ENCODE results near the gene FAM20C.
"Not testable (repeated sequence)": the region's sequence is repeated elsewhere in the genome, so short reads cannot be mapped to it uniquely, and the experiment has no call there.

FAM20C gene

DNA sequence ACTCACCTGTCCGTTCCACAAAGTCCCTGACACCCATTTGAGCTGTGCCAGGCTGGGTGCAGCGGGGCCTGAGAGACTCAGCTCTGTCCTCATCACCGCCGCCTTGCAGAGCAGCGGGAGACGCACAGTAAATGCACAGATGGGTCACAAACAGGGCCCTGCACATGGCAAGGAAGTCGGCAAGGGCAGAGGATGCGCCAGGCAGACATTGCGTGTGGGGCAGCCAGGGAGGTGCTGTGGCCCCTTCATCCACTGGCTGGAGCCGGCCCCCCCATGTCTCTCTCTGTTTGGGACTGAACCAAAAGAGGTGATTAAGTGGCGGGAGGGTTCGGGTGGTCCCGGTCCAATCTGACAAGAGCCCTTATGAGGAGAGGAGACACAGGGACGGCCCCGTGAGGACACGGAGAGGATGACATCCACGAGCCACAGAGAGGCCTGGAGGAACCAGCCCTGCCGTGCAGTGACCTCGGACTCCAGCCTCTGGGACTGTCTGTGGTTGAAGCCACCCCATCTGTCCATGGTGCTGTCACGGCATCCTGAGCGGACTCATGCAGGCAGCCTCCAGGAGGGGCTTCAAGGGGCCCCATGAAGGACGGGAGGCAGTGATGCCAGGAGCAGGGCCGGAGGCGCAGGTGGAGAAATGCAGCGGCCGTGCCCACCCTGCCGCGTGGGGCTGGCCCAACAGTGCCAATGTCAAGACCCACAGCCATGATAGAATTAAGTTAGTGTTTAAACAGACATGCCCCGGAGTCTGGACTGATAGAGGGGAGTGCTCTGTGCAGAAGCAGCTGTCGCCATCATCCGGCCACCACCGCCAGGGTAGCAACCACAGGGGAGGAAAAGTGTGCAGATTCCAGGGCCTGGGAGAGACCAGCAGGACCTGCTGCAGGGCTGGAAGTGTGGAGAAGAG lies 69.2 kb downstream of the FAM20C start:
- DNase-seq = no peak

DNA sequence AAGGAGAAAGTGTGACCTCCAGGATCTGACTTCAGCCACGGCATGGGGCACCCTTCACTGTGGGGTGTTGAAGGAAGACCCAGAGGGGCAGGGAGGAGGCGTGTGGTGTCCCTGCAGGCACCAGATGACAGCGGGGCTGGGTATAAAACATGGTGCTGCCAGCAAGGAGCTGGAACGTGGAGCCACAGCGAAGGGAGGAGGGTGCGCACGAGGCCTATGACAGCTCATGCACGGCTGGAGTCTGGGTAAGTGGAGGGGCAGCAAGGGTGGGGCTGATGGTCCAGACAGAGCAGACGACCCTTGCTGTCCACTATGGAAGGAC lies 69.8 kb downstream of the FAM20C start:
- no peak for DNase-seq

DNA sequence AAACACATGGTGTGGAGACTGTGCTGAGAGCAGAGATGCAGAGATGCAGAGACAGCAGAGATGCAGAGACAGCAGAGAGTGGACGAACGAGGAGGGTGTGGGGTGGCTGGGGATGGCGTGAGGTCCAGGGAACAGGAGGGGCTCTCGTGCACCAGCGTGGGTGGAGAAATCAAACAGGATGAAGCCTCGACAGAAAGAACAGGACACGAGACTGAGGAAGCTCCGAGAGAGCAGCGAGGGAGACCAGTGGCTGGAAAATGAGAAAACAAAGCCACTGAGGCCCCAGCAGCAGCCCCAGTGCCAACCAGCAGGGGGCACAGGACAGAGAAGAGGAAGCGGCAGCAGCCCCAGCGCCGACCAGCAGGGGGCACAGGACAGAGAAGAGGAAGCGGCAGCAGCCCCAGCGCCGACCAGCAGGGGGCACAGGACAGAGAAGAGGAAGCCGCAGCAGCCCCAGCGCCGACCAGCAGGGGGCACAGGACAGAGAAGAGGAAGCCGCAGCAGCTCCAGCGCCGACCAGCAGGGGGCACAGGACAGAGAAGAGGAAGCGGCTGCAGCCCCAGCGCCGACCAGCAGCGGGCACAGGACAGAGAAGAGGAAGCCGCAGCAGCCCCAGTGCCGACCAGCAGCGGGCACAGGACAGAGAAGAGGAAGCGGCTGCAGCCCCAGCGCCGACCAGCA lies 70.4 kb downstream of the FAM20C start:
- not testable (repeated sequence) for DNase-seq

DNA sequence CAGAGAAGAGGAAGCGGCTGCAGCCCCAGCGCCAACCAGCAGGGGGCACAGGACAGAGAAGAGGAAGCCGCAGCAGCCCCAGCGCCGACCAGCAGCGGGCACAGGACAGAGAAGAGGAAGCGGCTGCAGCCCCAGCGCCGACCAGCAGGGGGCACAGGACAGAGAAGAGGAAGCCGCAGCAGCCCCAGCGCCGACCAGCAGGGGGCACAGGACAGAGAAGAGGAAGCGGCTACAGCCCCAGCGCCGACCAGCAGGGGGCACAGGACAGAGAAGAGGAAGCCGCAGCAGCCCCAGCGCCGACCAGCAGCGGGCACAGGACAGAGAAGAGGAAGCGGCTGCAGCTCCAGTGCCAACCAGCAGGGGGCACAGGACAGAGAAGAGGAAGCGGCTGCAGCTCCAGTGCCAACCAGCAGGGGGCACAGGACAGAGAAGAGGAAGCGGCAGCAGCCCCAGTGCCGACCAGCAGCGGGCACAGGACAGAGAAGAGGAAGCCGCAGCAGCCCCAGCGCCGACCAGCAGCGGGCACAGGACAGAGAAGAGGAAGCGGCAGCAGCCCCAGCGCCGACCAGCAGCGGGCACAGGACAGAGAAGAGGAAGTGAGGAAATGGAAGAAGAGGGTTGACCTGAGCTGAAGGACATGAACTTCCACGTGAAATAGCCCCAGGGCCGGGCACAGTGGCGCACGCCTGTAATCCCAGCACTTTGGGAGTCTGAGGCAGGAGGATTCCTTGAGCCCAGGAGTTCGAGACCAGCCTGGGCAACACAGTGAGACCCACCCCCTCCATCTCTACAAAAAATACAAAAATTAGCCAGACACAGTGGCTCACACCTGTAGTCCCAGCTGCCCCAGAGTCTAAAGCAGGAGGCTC lies 71.3 kb downstream of the FAM20C start:
- not testable (repeated sequence) for DNase-seq

DNA sequence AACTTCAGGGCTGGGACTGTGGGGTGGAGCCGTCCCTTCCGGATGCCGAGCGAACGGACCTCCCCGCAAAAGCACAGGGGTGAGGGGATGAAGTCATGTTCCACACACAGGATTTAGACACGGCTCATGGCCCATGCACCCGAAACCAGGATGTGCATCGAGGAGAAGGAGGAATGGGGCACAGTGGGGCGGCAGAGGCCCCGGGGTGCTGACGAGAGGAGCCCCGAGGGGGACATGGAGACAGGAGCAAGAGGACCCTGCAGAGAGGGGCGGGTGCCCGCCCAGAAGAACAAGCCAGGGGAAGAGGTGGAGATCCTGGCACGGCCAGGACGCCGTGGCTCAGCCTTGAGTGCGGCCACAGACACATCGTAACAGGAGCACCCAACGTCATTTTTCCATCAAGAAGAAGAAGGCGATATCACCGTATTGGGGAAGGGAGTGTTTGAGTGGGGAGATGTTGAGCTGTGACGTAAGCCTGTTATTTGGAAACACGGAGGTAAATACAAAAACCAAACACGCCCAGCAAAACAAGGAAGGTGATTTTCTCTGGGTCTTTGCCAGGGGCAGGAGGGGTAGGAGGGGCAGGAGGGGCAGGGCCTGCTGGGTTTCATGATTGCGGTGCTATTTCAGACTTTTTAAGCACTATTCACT lies 72.3 kb downstream of the FAM20C start:
- no peak for DNase-seq

DNA sequence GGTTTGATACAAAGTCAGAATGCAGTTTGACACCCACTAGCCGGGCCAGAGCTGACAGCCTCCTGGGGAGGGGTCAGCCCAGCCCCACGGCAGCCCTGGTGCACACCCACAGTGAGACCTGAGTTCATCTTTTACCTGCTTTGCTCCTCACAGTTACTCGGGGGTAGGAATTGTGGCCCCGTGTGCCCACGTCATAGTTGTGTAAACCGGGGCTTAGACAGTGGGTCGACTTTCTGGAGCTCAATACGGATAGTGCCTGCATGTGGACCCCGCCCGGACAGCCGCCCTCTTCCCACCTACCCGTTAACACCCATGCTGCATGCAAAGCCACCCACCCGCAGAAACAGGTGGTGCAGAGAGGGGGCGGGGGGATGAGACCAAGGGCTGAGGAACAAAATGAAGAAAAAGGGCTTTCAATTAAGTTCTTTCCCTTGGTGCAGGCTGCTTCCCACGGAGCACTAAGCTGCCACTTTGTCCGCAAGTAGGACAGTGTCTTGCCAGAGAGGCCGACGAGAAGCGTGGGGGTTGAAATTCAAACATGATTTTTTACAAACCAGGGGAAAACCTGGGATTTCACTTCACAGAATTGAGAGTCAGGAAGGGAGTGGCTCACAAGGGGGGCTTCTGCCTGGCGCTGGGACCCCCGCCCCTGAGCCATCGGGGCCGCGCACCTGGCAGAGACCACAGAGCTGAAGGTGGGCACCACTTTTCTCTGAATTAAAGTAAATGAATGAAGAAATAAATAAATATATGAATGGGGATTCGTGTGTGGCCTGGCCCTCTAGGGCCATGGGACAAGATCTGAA lies 73.0 kb downstream of the FAM20C start:
- DNase-seq = no peak

DNA sequence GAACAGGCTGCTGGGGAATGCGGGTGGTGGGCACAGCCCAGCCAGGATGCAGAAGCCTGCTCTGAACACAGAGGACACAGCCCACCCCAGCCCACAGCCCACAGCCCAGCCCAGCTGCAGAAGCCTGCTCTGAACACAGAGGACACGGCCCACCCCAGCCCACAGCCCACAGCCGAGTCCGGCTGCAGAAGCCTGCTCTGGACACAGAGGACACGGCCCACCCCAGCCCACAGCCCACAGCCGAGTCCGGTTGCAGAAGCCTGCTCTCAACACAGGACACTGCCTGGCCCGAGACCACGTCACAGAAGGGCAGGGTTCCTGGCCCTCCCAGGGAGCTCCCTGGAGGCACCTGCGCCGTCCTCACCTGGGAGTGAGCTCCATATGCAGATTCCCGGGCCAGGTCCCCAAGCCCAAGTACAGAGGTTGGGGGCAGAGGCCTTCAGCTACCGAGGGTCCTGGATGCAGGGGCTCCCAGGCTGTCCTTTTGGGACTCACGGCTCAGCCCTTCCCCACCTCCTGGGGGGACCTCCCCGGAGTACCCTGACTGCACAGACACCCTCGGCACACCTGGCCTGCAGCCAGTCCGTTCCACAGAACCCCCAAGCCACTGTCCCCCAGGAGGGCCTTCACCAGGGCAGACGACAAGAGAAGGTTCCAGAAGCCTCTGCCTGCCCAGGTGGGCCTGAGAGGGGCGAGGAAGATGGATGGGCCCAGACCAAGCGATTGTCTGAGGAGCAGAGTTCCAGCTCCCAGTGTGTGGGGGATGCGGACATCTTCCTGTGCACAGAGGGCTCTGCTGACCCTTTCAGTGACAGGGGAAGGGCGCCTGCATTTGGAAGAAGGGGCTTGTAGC lies 73.9 kb downstream of the FAM20C start:
- DNase-seq = no peak

DNA sequence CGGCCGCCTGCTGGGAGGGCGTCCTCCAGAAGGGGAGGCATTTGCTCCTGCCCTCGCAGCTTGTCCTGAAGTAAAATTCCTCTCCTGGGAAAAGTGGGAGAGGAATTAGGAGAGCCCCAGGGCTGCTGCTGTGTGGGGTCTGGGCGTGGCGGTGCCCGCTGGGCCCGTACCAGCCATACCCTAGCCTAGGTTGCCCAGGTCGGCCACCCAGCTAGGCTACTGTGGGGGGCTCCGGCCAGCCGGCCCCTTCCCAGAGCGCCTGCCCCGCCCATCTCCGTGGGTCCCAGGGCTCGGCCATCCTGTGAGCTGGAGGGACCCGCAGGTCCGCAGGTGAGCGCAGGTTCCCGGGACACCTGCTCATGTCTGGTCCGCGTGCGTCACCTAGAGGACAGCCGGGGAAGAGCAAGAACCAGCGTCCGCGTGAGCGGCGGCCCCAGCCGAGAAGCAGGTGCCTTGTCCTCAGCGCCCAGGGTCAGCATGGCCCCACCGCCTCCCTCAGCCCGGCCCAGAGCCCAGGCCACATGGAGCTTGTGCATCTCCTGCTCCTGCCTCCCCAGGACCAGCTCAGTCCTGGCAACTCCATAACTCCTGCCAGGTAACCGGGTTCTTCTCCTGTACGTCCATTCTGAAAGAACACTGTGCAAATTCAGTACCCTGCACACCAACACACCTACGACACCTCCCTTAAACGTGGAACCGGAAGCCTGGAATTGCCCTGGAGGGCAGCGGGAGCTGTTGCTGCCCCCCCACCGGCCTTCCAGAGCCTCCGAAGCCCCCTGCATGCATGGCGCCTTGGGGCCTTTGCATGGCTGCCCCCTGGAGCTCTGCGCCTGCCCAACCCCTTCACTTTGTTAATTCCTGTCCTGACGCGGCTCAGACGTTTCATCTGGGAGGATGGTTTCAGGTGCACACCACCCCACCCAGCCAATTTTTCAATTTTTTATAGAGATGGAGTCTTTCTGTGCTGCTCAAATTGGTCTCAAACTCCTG lies 74.8 kb downstream of the FAM20C start:
- no peak for DNase-seq

DNA sequence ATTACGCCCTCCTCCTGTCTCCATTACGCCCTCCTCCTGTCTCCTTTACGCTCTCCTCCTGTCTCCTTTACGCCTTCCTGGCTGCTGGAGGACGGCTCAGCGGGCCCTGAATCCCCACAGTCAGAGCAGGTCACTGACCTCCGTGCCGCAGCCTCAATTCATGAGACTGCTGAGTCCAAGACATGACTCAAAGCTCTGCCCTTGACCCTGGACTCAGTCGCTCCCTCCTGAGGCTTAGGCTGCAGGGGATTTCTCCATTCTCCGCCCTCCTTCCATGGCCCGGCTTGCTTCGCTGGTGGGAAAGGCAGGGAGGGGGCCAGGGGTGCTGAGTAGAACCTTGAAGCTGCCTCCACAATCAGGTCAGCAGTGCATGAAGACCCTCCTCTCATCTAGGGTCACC lies 76.6 kb downstream of the FAM20C start:
- no peak for DNase-seq

DNA sequence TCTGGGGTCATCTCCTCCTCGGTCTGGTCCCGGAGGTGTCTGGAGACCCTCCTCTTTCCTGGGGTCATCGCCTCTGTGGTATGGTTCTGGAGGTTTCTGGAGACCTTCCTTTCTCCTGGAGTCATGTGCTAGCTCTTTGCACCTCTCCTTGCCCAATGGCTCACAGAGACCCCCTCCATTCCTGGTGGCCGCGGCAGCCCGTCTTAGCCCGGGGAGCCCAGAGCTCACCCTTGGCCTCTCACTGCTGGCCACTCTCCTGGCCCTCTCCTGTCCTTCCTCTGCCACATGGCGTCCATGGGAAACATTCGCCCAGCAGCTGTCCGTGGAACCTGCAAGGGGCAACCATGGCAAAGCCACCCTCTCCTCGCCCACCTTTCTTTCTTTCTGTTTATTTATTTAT lies 77.3 kb downstream of the FAM20C start:
- no peak for DNase-seq

DNA sequence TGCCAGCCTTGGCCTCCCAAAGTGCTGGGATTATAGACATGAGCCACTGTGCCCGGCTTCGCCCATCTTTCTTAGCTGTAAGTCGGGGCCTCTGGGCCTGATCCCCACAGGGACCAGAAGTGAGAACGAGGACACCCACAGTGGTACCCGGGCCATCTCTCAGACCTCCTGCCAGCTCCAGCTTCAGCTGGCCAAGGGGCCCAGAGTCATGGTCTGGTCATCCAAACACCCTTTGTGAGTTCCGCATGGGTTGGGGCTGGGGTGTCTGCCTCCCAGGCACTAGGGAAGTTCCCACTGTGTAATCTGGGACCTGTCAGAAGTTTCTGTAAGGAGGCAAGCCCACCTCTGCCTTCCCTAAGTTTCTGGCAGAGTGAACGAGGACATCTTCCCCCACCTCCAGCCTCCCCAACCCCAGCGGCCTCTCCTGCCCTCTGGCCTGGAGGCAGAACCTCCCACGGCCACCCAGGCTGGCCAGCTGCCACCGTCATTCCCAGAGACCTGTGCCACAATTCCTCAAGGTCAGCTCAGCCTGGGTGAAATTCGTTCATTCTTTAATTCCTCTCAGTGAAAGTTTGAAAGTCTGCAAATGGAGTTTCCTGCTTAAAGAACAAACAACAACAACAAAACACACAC lies 78.1 kb downstream of the FAM20C start:
- DNase-seq = no peak

DNA sequence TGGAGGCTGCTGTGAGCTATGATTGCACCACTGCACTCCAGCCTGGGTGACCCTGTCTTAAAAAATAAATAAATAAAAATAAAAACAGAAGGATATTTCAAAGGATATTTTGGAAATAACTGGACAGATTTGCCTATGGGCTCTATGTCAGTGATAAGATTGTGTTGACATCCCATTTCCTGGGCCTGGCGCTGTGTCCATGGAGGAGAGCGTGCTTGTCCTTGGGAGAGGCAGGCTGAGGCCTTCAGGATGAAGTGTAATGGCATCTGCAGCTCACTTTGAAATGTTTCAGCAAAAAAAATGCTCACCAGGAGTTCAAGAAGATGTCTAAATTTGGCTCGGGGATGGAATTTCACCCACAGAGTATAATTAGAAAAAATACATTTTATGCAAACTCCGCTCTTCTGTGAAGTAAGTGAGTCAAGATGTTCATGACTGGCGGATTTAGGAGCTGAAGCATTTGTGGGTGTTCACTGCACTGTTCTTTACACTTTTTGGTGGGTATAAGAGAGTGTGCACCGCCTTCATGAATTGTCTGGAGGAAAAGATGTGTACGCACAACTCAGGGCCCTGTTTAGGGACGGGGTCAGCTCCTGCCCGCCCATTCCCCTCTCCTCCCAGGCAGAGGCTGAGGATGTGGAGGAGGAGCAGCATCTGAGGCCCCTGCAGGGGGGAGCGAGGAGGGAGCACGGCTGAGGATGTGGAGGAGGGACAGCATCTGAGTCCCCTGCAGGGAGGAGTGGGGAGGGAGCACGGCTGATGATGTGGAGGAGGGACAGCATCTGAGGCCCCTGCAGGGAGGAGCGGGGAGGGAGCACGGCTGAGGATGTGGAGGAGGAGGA lies 79.1 kb downstream of the FAM20C start:
- DNase-seq = no peak

DNA sequence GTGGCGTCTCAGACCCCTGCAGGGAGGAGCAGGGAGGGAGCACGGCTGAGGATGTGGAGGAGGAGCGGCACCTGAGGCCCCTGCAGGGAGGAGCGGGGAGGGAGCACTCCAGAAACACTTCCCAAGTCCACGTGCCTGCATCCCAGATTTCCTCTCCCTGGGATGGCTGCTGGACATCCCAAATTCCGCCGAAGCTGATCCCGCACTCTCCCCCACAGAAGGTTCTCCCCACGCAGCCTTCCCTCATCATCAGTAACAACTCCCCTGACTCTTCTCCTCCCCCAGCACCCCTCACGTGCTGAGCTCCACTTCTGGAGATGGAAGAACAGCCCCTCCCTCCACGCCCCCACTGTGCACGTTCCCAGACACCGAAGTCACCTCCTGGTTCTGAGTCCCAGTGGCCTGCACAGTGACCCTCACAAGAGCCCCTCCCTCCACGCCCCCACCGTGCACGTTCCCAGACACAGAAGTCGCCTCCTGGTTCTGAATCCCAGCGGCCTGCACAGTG lies 79.8 kb downstream of the FAM20C start:
- no peak for DNase-seq

DNA sequence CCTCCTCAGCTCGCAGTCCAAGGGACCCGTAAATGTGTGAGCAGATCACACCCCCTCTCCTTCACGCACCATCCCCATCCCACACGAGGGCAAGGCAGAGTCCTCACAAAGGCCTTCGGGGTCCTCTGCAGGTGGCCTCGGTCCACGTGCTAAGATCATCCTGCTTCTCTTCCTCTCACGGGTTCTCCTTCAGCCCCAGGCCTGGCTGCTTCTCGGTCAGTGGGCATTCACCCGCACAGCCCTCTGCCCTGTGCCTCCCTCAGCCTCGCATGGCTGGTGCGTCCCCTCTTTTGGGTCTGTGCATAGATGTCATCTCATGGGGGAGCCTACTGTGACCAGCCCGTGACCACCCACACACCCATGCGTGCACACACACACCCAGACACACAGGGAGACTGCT lies 80.3 kb downstream of the FAM20C start:
- DNase-seq = no peak

DNA sequence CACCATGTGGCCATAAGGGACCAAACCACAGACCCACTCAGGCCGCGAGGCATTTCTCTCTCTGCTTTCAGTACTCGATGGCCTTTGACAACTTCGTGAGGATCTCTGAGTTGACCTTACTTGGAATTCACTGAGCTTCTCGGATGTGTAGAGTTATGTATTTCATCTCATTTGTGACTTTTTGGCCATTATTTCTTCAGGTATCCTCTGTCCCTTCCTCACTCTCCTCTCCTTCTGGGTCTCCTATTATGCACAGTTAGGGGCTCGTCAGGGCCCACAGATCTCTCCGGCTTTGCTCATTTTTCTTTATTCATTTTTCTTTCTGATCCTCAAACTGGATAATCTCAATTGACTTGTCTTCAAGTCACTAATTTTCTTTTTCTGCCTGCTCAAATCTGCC lies 81.0 kb downstream of the FAM20C start:
- DNase-seq = no peak

DNA sequence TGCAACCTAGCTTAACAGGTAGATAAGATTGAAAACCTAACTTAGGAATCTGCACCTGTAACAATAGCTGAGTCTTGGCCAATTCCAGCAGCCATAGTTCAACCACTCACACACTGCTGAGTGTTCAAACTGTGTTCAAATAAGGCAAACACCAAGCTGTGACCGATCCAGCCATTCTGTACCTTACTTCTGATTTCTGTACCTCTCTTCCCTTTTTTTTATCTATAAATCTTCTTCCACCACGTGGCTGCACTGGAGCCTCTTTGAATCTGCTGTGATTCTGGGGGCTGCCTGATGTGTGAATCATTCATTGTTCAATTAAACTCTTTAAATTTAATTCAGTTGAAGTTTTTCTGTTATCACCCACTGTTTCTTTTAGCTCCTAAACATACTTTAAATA lies 81.9 kb downstream of the FAM20C start:
- DNase-seq = no peak

DNA sequence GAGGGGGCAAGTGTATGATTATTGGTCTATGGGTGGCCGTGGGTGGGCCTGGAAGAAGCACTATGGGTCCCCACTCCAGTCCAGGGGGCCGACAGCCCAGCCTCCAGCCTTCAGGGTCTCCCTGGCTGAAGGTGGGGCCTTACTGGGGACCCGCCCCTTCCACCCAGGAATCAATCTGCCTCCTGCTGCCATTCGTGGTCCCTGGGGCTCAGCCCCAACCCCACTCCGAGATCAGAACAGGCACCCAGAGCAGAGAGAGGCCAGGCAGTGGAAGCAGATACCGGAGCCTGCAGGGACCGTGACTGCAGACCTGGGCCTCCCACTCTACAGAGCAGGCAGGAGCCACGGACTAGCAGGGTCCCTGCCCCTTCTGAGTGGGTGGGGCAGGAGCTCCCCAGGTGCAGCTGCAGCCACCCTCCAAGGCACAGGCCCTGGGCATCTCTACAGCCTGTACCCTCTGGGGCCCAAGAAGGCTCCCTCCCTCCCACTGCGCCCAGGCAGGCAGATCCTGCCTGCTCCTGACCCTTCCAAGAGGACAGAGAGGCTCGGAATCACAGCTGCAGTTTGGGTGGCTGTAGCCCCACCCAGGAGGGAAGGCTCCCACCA lies 84.0 kb downstream of the FAM20C start:
- no peak for DNase-seq

DNA sequence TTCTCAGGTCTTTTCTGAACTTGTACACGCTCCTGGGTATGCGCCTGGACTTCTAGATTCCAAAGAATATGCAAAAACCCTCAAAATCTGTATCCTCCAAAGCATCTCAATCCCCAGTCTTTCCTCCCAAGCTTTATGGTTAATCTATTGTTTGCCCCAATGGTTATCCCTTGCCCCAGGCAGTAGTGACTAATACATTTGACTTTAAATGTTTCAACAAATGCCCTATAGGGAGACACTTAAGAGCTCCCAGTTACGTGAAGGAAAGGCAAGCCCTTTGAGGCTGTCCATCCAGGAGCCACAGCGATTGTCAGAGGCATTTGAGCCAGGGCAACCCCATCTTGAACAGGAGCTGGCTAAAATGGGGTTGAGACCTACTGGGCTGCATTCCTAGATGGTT lies 84.9 kb downstream of the FAM20C start:
- no peak for DNase-seq

Measured in amniotic stem cell (primary cell).